ENCODE measurements around the gene CD151.

DNA sequence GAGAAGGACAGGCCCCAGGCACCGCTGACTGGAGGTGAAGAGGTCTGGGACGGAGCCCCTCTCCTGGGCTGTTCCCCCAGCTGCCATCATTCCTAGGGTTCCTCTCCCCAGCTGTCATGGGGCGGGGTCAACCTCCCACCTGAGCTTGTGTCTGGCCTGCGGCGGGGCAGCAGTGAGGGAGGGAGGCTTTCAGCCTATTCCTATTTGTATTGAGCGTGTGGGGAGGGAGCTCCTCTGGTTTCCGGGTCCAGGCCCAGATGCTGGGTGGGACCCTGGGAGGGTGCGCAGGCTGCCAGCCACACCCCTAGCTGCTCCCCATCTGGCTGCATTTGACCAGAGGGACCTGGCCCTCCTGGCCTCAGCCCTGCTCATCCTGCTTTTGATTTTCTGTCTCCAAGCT lies 23.6 kb downstream of the CD151 start:
- TF ChIP-seq POLR2AphosphoS5 (IDR thresholded peaks at IDR 0.05; ENCODE audit: borderline replicate concordance, low read depth, low read length) = no peak
- no peak for TF ChIP-seq EZH2 (IDR thresholded peaks at IDR 0.05)

Data from SK-N-MC (cell line).